Measurements from ENCODE around the gene IL27RA. TPM values are rescaled to one million over a fixed set of nuclear protein-coding genes. Genes with fewer than 3 reads are reported as not detected.
"Not testable (repeated sequence)": the region's sequence is repeated elsewhere in the genome, so short reads cannot be mapped to it uniquely, and the experiment has no call there.

IL27RA gene
- total and polyA plus RNA-seq, 2 donors from 2014 or later, result 3.1 to 14.1 TPM

- DNase-seq, result no peak
- Histone ChIP-seq H3K4me3 (ENCODE audit: low read length in 3 of 3) (peak overlapping the region in 1 of 3 donors; percentile 63), H3K27me3 (ENCODE audit: control insufficient read depth, insufficient read depth, low read length) (no peaks in the 10 kb centered on the region), H3K4me1 (ENCODE audit: control insufficient read depth in 2 of 3, insufficient read depth in 2 of 3, low read depth in 1 of 3, low read length in 3 of 3) (peaks cover 0 to 4% (median 0%) of the 10 kb centered on the region in 3 donors), H3K36me3 (ENCODE audit: control insufficient read depth in 2 of 3, insufficient read depth in 3 of 3, low read length in 3 of 3) (no peaks in the 10 kb centered on the region), H3K9me3 (ENCODE audit: control insufficient read depth in 2 of 3, insufficient read depth in 1 of 3, low read length in 3 of 3) (no peaks in the 10 kb centered on the region), H3K9ac (ENCODE audit: low read length in 3 of 3) (peak overlapping the region in 1 of 3 donors; percentile 40), H3K27ac (ENCODE audit: low read depth in 2 of 2, low read length in 2 of 2) (no peak overlapping the region)
- intact Hi-C loops (cut with DNase I), result no loop called here
- no peak for TF ChIP-seq CTCF (IDR thresholded peaks at IDR 0.05; ENCODE audit: borderline replicate concordance, extremely low read depth, insufficient read depth)
- no peak for FAIRE-seq
Measured at GRCh38 chr19:14030997-14031718, 404 bp upstream of the IL27RA start.

- no peak for TF ChIP-seq CTCF (IDR thresholded peaks at IDR 0.05; ENCODE audit: borderline replicate concordance, extremely low read depth, insufficient read depth)
- H3K9me3 ChIP-seq (ENCODE audit: control insufficient read depth in 2 of 3, insufficient read depth in 1 of 3, low read length in 3 of 3), result no peaks in the 10 kb centered on the region
- no peak overlapping the region for H3K4me3 ChIP-seq (ENCODE audit: low read length in 3 of 3)
- intact Hi-C loops (cut with DNase I), result no loop called here
- FAIRE-seq, result no peak
- no peak overlapping the region for H3K27ac ChIP-seq (ENCODE audit: low read depth in 2 of 2, low read length in 2 of 2)
- no peak for DNase-seq
- no peak overlapping the region for H3K9ac ChIP-seq (ENCODE audit: low read length in 3 of 3)
- H3K4me1 ChIP-seq (ENCODE audit: control insufficient read depth in 2 of 3, insufficient read depth in 2 of 3, low read depth in 1 of 3, low read length in 3 of 3), result peaks cover 0 to 4% (median 0%) of the 10 kb centered on the region in 3 donors
- H3K27me3 ChIP-seq (ENCODE audit: control insufficient read depth, insufficient read depth, low read length), result no peaks in the 10 kb centered on the region
- H3K36me3 ChIP-seq (ENCODE audit: control insufficient read depth in 2 of 3, insufficient read depth in 3 of 3, low read length in 3 of 3), result no peaks in the 10 kb centered on the region
Measured at GRCh38 chr19:14033946-14034345, 2.4 kb downstream of the IL27RA start.

GRCh38 chr19:14035159-14035558 lies 3.6 kb downstream of the IL27RA start:
- not testable (repeated sequence) for H3K9ac ChIP-seq (ENCODE audit: low read length in 3 of 3); FAIRE-seq

GRCh38 chr19:14035706-14036105 lies 4.1 kb downstream of the IL27RA start:
- intact Hi-C loops (cut with DNase I), result no loop called here
- no peak for TF ChIP-seq CTCF (IDR thresholded peaks at IDR 0.05; ENCODE audit: borderline replicate concordance, extremely low read depth, insufficient read depth)
- Histone ChIP-seq H3K27me3 (ENCODE audit: control insufficient read depth, insufficient read depth, low read length) (no peaks in the 10 kb centered on the region), H3K9ac (ENCODE audit: low read length in 3 of 3) (no peak overlapping the region), H3K4me3 (ENCODE audit: low read length in 3 of 3) (no peak overlapping the region), H3K9me3 (ENCODE audit: control insufficient read depth in 2 of 3, insufficient read depth in 1 of 3, low read length in 3 of 3) (no peaks in the 10 kb centered on the region), H3K36me3 (ENCODE audit: control insufficient read depth in 2 of 3, insufficient read depth in 3 of 3, low read length in 3 of 3) (no peaks in the 10 kb centered on the region), H3K27ac (ENCODE audit: low read depth in 2 of 2, low read length in 2 of 2) (no peak overlapping the region), H3K4me1 (ENCODE audit: control insufficient read depth in 2 of 3, insufficient read depth in 2 of 3, low read depth in 1 of 3, low read length in 3 of 3) (peaks cover 0 to 4% (median 0%) of the 10 kb centered on the region in 3 donors)
- FAIRE-seq (no peak), DNase-seq (no peak)

More at GRCh38 chr19:14035159-14035558, 3.6 kb downstream of the IL27RA start:
- H3K4me1 ChIP-seq (ENCODE audit: control insufficient read depth in 2 of 3, insufficient read depth in 2 of 3, low read depth in 1 of 3, low read length in 3 of 3); intact Hi-C loops (cut with DNase I); H3K27me3 ChIP-seq (ENCODE audit: control insufficient read depth, insufficient read depth, low read length); H3K4me3 ChIP-seq (ENCODE audit: low read length in 3 of 3); H3K36me3 ChIP-seq (ENCODE audit: control insufficient read depth in 2 of 3, insufficient read depth in 3 of 3, low read length in 3 of 3); H3K9me3 ChIP-seq (ENCODE audit: control insufficient read depth in 2 of 3, insufficient read depth in 1 of 3, low read length in 3 of 3); H3K27ac ChIP-seq (ENCODE audit: low read depth in 2 of 2, low read length in 2 of 2); DNase-seq: not testable (repeated sequence)

All from kidney (tissue), 14 donors.